ENCODE results near the gene FRYL.
A peak's percentile ranks its signal among the peaks of the same experiment; 100 is the strongest.

FRYL gene

DNA sequence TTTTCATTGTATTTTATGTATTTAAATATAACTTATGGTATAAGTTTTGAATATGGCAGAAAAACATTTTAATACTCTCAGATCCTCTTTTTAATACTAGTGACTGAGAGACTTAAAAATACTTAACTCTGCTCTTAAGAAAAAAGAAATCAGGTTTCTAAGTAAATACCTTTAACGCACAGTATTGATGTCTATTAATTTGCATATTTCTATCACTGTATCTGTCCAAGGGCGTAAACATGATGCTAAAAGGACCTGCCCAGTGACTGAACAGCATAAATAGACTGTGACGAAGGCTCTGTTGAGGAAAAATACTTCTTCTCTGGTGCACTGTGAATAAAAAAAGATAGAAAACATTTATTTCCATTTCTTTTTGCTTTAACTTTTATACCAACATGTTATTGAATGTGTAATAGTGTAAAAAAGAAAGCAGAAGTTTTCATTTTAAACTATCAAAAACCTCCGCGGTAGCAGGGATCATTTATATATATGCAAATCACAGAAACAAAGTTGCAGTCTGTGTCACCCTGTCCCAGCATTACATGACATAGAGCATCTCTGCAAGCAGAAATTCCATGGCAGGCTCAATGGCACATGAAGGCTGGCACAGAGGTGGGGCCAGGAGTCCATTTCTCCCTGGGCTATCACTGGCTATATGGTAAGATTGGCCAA, 214.6 kb downstream of the FRYL start:
- DNase-seq, result no peak

DNA sequence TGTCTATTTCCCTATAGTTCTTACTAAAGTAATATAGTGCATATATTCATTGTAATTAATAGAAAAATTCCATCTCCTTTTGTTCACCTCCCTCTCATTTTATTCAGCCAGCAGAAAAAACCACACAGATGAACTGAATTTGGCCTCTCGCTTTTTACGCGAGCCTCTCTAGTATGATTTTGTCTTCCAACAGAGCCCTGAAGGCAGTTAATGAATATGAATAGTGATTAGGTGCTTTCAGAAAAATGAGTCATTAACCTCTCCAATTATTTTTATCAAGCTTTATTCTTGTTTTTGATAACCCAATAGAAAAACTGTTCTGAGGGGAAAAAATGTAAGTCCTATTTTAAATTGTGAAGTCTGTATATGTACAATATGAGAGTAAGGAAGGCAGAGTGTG, 215.9 kb downstream of the FRYL start:
- DNase-seq, result no peak

GRCh38 chr4:48558819-48559218, 221.3 kb downstream of the FRYL start:
- no peak for DNase-seq

GRCh38 chr4:48558026-48558425, 222.1 kb downstream of the FRYL start:
- DNase-seq, result no peak

DNA sequence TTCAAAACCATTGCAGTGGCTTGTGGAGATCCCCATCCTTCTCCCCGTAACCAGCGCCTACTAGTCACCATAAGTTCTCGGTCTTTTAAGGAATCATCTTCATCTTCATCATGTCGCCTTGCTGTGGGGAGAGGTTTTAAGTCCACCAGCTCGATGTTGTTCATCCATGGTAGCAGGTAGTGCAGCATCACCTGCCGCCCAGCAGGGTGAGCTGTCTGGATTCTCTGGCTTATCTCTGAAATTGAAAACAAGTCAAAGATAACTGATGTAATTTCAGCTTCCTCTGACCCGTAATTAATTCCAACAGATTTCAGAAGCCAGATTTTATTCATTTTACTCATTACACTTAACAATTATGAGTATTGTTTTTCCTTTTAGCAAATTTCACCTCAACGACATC, 222.6 kb downstream of the FRYL start:
- DNase-seq, result no peak

GRCh38 chr4:48556268-48556667, 223.8 kb downstream of the FRYL start:
- no peak for DNase-seq

- DNase-seq, result no peak
Measured at GRCh38 chr4:48554606-48555005, 225.5 kb downstream of the FRYL start.

- no peak for DNase-seq
Measured at GRCh38 chr4:48553720-48554119, 226.4 kb downstream of the FRYL start.

DNA sequence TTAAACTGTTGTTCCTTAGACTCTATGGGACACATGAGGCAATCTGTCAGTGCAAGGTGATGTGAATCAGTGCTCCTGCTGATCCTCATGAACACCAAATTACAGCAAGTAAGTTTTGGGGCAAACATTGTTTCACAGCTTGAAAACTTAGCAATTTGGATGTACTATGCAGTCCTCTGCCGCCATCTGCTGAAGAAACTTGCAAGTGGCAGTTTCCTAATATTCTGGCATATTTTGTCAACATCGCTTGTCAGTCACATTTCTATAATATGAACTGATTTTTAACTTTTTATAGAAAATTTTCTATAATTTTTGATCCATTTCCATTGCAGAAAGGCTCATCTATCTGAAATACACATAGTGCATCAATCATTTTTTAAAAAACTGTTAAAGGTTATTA, 233.7 kb downstream of the FRYL start:
- DNase-seq, result peak in 15 of 56 donors; percentile 0 to 45 (median 7)

- DNase-seq, result no peak
Measured at GRCh38 chr4:48543796-48544195, 236.3 kb downstream of the FRYL start.

DNA sequence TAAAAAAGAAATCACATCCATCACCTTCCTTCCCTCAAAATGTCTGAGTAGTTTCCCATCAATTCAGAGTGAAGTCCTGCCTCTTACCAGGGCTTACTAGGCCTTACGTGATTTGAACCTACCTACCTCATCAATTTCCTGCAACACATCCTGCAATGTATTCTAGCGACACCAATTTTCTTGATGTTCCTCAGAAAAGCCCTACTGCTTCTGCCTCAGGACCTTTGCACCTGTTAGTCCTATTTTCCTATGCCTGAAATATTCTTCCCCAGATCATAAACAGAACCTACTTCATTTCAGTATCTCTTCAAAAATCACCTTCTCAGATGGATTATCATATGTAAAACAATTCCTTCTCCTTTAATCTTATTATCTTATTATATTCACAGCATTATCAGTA, 237.2 kb downstream of the FRYL start:
- DNase-seq, result no peak

GRCh38 chr4:48539597-48539996, 240.5 kb downstream of the FRYL start:
- no peak for DNase-seq

- DNase-seq, result no peak
Measured at GRCh38 chr4:48538358-48538757, 241.7 kb downstream of the FRYL start.

GRCh38 chr4:48526406-48526805, 253.7 kb downstream of the FRYL start:
- DNase-seq, result no peak

- no peak for DNase-seq
Measured at GRCh38 chr4:48518143-48518542, 261.9 kb downstream of the FRYL start.

DNA sequence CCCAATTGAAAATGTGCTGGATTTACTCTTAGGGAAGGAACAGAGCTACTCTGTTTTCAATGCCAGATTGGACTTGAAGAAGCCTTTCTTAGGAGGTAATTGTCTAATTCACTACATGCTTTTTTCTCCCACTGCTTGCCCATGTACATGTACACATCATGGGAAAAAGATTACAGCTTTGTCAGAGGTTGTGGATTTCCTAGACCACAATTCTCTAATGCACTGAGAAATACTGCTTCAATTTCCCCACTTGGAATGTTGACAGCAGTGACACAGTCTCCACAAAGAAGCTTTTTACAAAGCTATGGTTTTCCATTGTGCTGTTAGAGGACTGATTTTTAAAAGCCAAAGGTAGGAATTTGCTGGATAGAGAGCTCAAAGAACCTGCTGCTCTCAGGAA, 270.5 kb downstream of the FRYL start:
- no peak for DNase-seq

- no peak for DNase-seq
Measured at GRCh38 chr4:48506716-48507115, 273.4 kb downstream of the FRYL start.

DNA sequence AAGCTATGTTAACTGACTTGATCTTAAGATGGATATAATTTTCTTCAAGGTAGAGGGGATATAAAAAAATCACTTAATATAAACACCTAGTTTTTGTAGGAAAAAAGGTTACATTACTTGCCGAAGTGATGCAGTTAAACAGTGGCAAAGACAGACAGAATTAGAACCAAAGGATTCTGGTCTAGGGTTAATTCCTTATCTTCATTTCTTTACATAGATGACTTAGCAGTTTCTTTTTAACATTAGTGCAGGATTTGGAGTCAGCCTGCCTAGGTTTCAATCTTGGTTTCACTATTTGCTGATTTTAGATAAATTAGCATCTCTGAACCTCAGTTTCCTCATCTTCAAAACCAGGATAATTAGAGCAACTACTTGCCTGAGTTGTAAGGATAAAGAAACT, 275.7 kb downstream of the FRYL start:
- no peak for DNase-seq

GRCh38 chr4:48504026-48504330, 276.1 kb downstream of the FRYL start:
- no peak for DNase-seq

- DNase-seq, result no peak
Measured at GRCh38 chr4:48503233-48504025, 276.6 kb downstream of the FRYL start.

DNA sequence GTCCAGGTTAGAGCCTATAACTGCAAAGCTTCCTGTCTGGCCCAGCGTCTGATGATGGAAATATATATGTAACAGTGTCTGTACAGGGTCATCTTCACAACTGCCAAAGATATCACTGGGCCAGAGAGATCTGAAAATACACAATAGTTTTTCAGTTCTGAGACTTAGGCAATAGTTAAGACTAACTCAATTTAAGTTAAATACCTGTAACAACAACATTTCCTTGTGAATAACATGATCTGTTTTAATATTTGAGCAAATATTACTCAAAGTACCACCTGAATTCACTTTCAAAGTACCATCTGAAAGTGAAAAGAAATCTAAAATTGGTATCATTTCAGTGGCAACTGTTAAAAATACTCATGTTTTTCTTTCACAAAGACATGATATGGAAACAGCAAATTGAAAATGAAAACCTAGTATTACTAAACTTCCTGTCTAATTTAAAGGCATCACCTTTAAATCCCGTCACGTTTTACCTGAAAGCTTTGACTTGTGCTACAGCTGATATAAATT, 280.5 kb downstream of the FRYL start:
- no peak for DNase-seq

DNA sequence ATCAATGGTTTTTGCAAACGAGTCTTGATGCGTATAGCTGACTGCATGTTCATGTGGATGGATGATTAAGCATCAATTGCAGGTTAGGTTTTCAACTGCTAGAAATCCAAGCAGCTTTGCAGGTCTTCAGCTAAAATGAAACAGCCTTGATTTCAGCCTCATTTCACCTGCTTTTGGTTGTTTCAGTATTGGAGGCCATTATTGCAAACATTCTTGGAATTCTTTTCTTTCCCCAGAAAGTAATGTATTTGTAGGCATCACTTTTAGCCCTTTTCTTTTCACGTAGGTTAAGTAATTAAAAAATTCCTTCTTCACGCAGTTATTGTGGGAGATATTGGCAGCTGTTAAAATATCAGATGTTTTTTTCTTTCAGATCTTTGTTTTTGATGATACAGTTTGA, 281.2 kb downstream of the FRYL start:
- DNase-seq, result no peak

GRCh38 chr4:48495941-48496340, 284.1 kb downstream of the FRYL start:
- DNase-seq, result no peak

All from amygdala (tissue), 56 donors.